Activated T-helper 2 cell treated with anti-CD3 and anti-CD28 coated beads, Interferon-gamma antibody, Interleukin-2, Interleukin-4, amounts not matched to agents 10 μg/mL and 5 μg/mL and 100 μg/mL, durations not matched to agents 14 hours and 24 hours and 36 hours (primary cell): ENCODE measurements around the gene MBTD1. TPM values are rescaled to one million over a fixed set of nuclear protein-coding genes. Genes with fewer than 3 reads are reported as not detected.

Experiments used
- DNase-seq: peaks from one replicate; pipeline ENCODE4 v3.0.0; 2021; ENCODE audit warnings: low spot score
- H3K27ac Mint-ChIP-seq: one replicate; pipeline ENCODE4 v1.8.0; 2021; ENCODE audit warnings: mixed read lengths
- H3K27me3 Mint-ChIP-seq: one replicate; pipeline ENCODE4 v1.8.0; 2021; ENCODE audit warnings: low read depth, mixed read lengths
- H3K36me3 Mint-ChIP-seq: one replicate; pipeline ENCODE4 v1.8.0; 2021; ENCODE audit warnings: low read depth, mixed read lengths
- H3K4me1 Mint-ChIP-seq: one replicate; pipeline ENCODE4 v1.8.0; 2021; ENCODE audit warnings: low read depth, mixed read lengths
- H3K4me3 Mint-ChIP-seq: one replicate; pipeline ENCODE4 v1.8.0; 2021; ENCODE audit warnings: low read depth, mild to moderate bottlenecking, moderate library complexity, mixed read lengths
- H3K9me3 Mint-ChIP-seq: one replicate; pipeline ENCODE4 v1.8.0; 2021; ENCODE audit warnings: mixed read lengths
- intact Hi-C: fragments of 100-400 bp; cut with micrococcal nuclease; formaldehyde crosslinking; loops from one replicate; pipeline ENCODE4 v1.15.1; 2023
- total RNA-seq: library from RNA; stranded (reverse); gene quantifications from 2 replicates; pipeline ENCODE4 v1.2.3, GENCODE V29; 2022

Gene MBTD1
- total RNA-seq, 1 donor from 2014 or later, result 11.5 TPM

GRCh38 chr17:51263006-51263405, 3.2 kb upstream of the MBTD1 start:
- Mint-ChIP-seq H3K36me3 (peaks cover 64% of the 10 kb centered on the region), H3K4me3 (peak overlapping the region; percentile 59), H3K9me3 (no peaks in the 10 kb centered on the region), H3K27ac (peak overlapping the region; percentile 38), H3K27me3 (no peaks in the 10 kb centered on the region), H3K4me1 (peaks cover 41% of the 10 kb centered on the region)
- no peak for DNase-seq
- intact Hi-C loops, result loop anchor here (5.0 to 10.0 kb wide), 2 partner anchors 96 to 162 kb away; partner anchors contain the start of gene NME2

GRCh38 chr17:51261024-51261963, 1.4 kb upstream of the MBTD1 start:
- DNase-seq, result no peak
- peaks cover 60% of the 10 kb centered on the region for H3K36me3 Mint-ChIP-seq
- H3K27ac Mint-ChIP-seq, result peak overlapping the region; percentile 46
- intact Hi-C loops, result loop anchor here (5.0 to 10.0 kb wide), 2 partner anchors 94 to 164 kb away; partner anchors contain the start of gene NME2
- no peaks in the 10 kb centered on the region for H3K9me3 Mint-ChIP-seq
- H3K4me1 Mint-ChIP-seq, result peaks cover 47% of the 10 kb centered on the region
- H3K27me3 Mint-ChIP-seq, result no peaks in the 10 kb centered on the region
- peak overlapping the region; percentile 88 for H3K4me3 Mint-ChIP-seq

- peak within 1 kb of the TSS; percentile 97 for H3K27ac Mint-ChIP-seq
- no peaks in the 10 kb centered on the region for H3K27me3 Mint-ChIP-seq
- H3K36me3 Mint-ChIP-seq, result peaks cover 58% of the 10 kb centered on the region
- H3K4me1 Mint-ChIP-seq, result peaks cover 49% of the 10 kb centered on the region
- intact Hi-C loops, result loop anchor here (1.0 to 10.0 kb wide), 4 partner anchors 93 to 164 kb away; partner anchors contain the start of genes NME1 and NME2
- H3K9me3 Mint-ChIP-seq, result no peaks in the 10 kb centered on the region
- DNase-seq, result peak; percentile 94
- H3K4me3 Mint-ChIP-seq, result peak within 1 kb of the TSS; percentile 88
Observed at GRCh38 chr17:51260237-51261023, 581 bp upstream of the MBTD1 start, which contains the start of gene UTP18. UTP18 (plus strand) TSS chr17:51260546; CDS start chr17:51260585, 39 bp downstream.

GRCh38 chr17:51258756-51259563, 889 bp downstream of the MBTD1 start:
- H3K9me3 Mint-ChIP-seq, result no peaks in the 10 kb centered on the region
- H3K27me3 Mint-ChIP-seq, result no peaks in the 10 kb centered on the region
- peaks cover 53% of the 10 kb centered on the region for H3K4me1 Mint-ChIP-seq
- H3K36me3 Mint-ChIP-seq, result peaks cover 58% of the 10 kb centered on the region
- intact Hi-C loops, result no loop called here
- H3K4me3 Mint-ChIP-seq, result peak overlapping the region; percentile 88
- H3K27ac Mint-ChIP-seq, result peak overlapping the region; percentile 56
- DNase-seq, result no peak

- Mint-ChIP-seq H3K4me3 (no peak overlapping the region), H3K27ac (no peak overlapping the region), H3K36me3 (peaks cover 59% of the 10 kb centered on the region), H3K9me3 (no peaks in the 10 kb centered on the region), H3K27me3 (no peaks in the 10 kb centered on the region), H3K4me1 (peaks cover 44% of the 10 kb centered on the region)
- DNase-seq, result no peak
- intact Hi-C loops, result no loop called here
Observed at GRCh38 chr17:51257150-51258081, 2.4 kb downstream of the MBTD1 start.

GRCh38 chr17:51256101-51256500, 3.7 kb downstream of the MBTD1 start:
- intact Hi-C loops, result no loop called here
- Mint-ChIP-seq H3K36me3 (peaks cover 59% of the 10 kb centered on the region), H3K4me3 (no peak overlapping the region), H3K4me1 (peaks cover 42% of the 10 kb centered on the region), H3K27me3 (no peaks in the 10 kb centered on the region), H3K27ac (no peak overlapping the region), H3K9me3 (no peaks in the 10 kb centered on the region)
- DNase-seq, result no peak

GRCh38 chr17:51255673-51256072, 4.2 kb downstream of the MBTD1 start:
- no peak overlapping the region for H3K4me3 Mint-ChIP-seq
- H3K36me3 Mint-ChIP-seq, result peaks cover 64% of the 10 kb centered on the region
- intact Hi-C loops, result no loop called here
- H3K27me3 Mint-ChIP-seq, result no peaks in the 10 kb centered on the region
- no peak for DNase-seq
- H3K4me1 Mint-ChIP-seq, result peaks cover 46% of the 10 kb centered on the region
- no peaks in the 10 kb centered on the region for H3K9me3 Mint-ChIP-seq
- H3K27ac Mint-ChIP-seq, result no peak overlapping the region

GRCh38 chr17:51251010-51251409, 8.8 kb downstream of the MBTD1 start:
- peaks cover 56% of the 10 kb centered on the region for H3K36me3 Mint-ChIP-seq

GRCh38 chr17:51250314-51250840, 9.5 kb downstream of the MBTD1 start:
- Mint-ChIP-seq H3K4me3 (no peak overlapping the region), H3K27ac (no peak overlapping the region), H3K9me3 (no peaks in the 10 kb centered on the region), H3K4me1 (peaks cover 21% of the 10 kb centered on the region), H3K27me3 (no peaks in the 10 kb centered on the region), H3K36me3 (peaks cover 52% of the 10 kb centered on the region)
- no peak for DNase-seq
- intact Hi-C loops, result no loop called here

More at GRCh38 chr17:51251010-51251409, 8.8 kb downstream of the MBTD1 start:
- Mint-ChIP-seq H3K9me3 (no peaks in the 10 kb centered on the region), H3K4me1 (peaks cover 22% of the 10 kb centered on the region), H3K4me3 (no peak overlapping the region), H3K27me3 (no peaks in the 10 kb centered on the region), H3K27ac (peak overlapping the region; percentile 23)
- no peak for DNase-seq
- intact Hi-C loops, result no loop called here

- no peak overlapping the region for H3K4me3 Mint-ChIP-seq
- peaks cover 16% of the 10 kb centered on the region for H3K36me3 Mint-ChIP-seq
- H3K9me3 Mint-ChIP-seq, result no peaks in the 10 kb centered on the region
- H3K27ac Mint-ChIP-seq, result no peak overlapping the region
- H3K27me3 Mint-ChIP-seq, result no peaks in the 10 kb centered on the region
- DNase-seq, result no peak
- intact Hi-C loops, result no loop called here
- H3K4me1 Mint-ChIP-seq, result peaks cover 12% of the 10 kb centered on the region
Observed at GRCh38 chr17:51245535-51245934, 14.3 kb downstream of the MBTD1 start.

- Mint-ChIP-seq H3K9me3 (no peaks in the 10 kb centered on the region), H3K27me3 (no peaks in the 10 kb centered on the region), H3K4me3 (no peak overlapping the region), H3K27ac (no peak overlapping the region), H3K4me1 (peaks cover 17% of the 10 kb centered on the region), H3K36me3 (peaks cover 9% of the 10 kb centered on the region)
- intact Hi-C loops, result no loop called here
- no peak for DNase-seq
Observed at GRCh38 chr17:51244041-51244440, 15.8 kb downstream of the MBTD1 start.
